IMR-90 (cell line): ENCODE measurements around the gene DUXA.

Experiments
- BHLHE40 ChIP-seq: fragments of 150-350 bp; IDR thresholded peaks from 2 replicates; pipeline ENCODE4 v1.6.1; 2016; ENCODE audit warnings: mild to moderate bottlenecking, low read depth, low read length
- CEBPB ChIP-seq: IDR thresholded peaks from 2 replicates; pipeline ENCODE4 v1.6.1; 2012; ENCODE audit warnings: low read depth, low read length, improper control_type of control experiment
- CTCF ChIP-seq: conservative IDR thresholded peaks from 2 replicates; pipeline ENCODE4 v1.5.1; 2012; ENCODE audit warnings: mild to moderate bottlenecking, low read depth, low read length, improper control_type of control experiment
- FOS ChIP-seq: fragments of 150-350 bp; IDR thresholded peaks from 2 replicates; pipeline ENCODE4 v1.6.1; 2016; ENCODE audit warnings: low read depth, low read length
- MAFK ChIP-seq: IDR thresholded peaks from 2 replicates; pipeline ENCODE4 v1.6.1; 2012; ENCODE audit warnings: low read depth, low read length, improper control_type of control experiment
- MAZ ChIP-seq: IDR thresholded peaks from 2 replicates; pipeline ENCODE4 v1.6.1; 2012; ENCODE audit warnings: low read depth, mild to moderate bottlenecking, low read length, improper control_type of control experiment, moderate library complexity, borderline replicate concordance
- MXI1 ChIP-seq: IDR thresholded peaks from 2 replicates; pipeline ENCODE4 v1.6.1; 2012; ENCODE audit warnings: low read depth, mild to moderate bottlenecking, low read length, moderate library complexity, borderline replicate concordance
- POLR2A ChIP-seq: IDR thresholded peaks from 2 replicates; pipeline ENCODE4 v1.6.1; 2012; ENCODE audit warnings: mild to moderate bottlenecking, low read depth, low read length
- RAD21 ChIP-seq: IDR thresholded peaks from 2 replicates; pipeline ENCODE4 v1.6.1; 2012; ENCODE audit warnings: low read length, improper control_type of control experiment
- RCOR1 ChIP-seq: IDR thresholded peaks from 2 replicates; pipeline ENCODE4 v1.6.1; 2012; ENCODE audit warnings: mild to moderate bottlenecking, low read length, improper control_type of control experiment; ENCODE audit not compliant: insufficient replicate concordance
- RFX5 ChIP-seq: IDR thresholded peaks from 2 replicates; pipeline ENCODE4 v1.8.0; 2012; ENCODE audit warnings: low read depth, mild to moderate bottlenecking, low read length, moderate library complexity

- no peak for TF ChIP-seq CTCF
- no peak for TF ChIP-seq FOS
- no peak for TF ChIP-seq POLR2A
- no peak for TF ChIP-seq RFX5
- no peak for TF ChIP-seq BHLHE40
- no peak for TF ChIP-seq MAFK
- no peak for TF ChIP-seq RAD21
- TF ChIP-seq MXI1 = no peak
- no peak for TF ChIP-seq MAZ
- no peak for TF ChIP-seq RCOR1
- TF ChIP-seq CEBPB = no peak
Measured at GRCh38 chr19:57152921-57153320, 14.4 kb downstream of the DUXA start.
